ENCODE measurements around the gene BCL6B.
A peak's percentile ranks its signal among the peaks of the same experiment; 100 is the strongest.

The BCL6B gene

GRCh38 chr17:7010523-7010922 lies 12.3 kb upstream of the BCL6B start:
- DNase-seq (ENCODE audit: low spot score) = no peak

GRCh38 chr17:7011415-7011814 lies 11.4 kb upstream of the BCL6B start:
- DNase-seq (ENCODE audit: low spot score) = no peak

- no peak for DNase-seq (ENCODE audit: low spot score)
Observed at GRCh38 chr17:7011942-7012254, 11.0 kb upstream of the BCL6B start.

- peak; percentile 97 for DNase-seq (ENCODE audit: low spot score)
Observed at GRCh38 chr17:7014261-7014994, 8.4 kb upstream of the BCL6B start.

GRCh38 chr17:7014995-7015958 lies 7.6 kb upstream of the BCL6B start:
- peak; percentile 29 for DNase-seq (ENCODE audit: low spot score)

- no peak for DNase-seq (ENCODE audit: low spot score)
Observed at GRCh38 chr17:7016418-7016817, 6.4 kb upstream of the BCL6B start.

GRCh38 chr17:7016886-7017826 lies 5.7 kb upstream of the BCL6B start:
- no peak for DNase-seq (ENCODE audit: low spot score)

GRCh38 chr17:7017827-7018200 lies 5.0 kb upstream of the BCL6B start:
- DNase-seq (ENCODE audit: low spot score) = no peak

GRCh38 chr17:7018331-7018964 lies 4.4 kb upstream of the BCL6B start:
- DNase-seq (ENCODE audit: low spot score) = peak; percentile 29

- no peak for DNase-seq (ENCODE audit: low spot score)
Observed at GRCh38 chr17:7019367-7019766, 3.5 kb upstream of the BCL6B start.

GRCh38 chr17:7019839-7020519 lies 2.9 kb upstream of the BCL6B start:
- peak; percentile 66 for DNase-seq (ENCODE audit: low spot score)

- DNase-seq (ENCODE audit: low spot score) = peak; percentile 25
Observed at GRCh38 chr17:7020894-7021664, 1.8 kb upstream of the BCL6B start.

- DNase-seq (ENCODE audit: low spot score) = peak; percentile 70
Observed at GRCh38 chr17:7021993-7022778, 664 bp upstream of the BCL6B start.

- DNase-seq (ENCODE audit: low spot score) = no peak
Observed at GRCh38 chr17:7023576-7024401, 939 bp downstream of the BCL6B start.

GRCh38 chr17:7024402-7024785 lies 1.5 kb downstream of the BCL6B start:
- no peak for DNase-seq (ENCODE audit: low spot score)

GRCh38 chr17:7025245-7025644 lies 2.4 kb downstream of the BCL6B start:
- DNase-seq (ENCODE audit: low spot score) = no peak

- DNase-seq (ENCODE audit: low spot score) = no peak
Observed at GRCh38 chr17:7026471-7027115, 3.7 kb downstream of the BCL6B start.

GRCh38 chr17:7027335-7027734 lies 4.5 kb downstream of the BCL6B start:
- DNase-seq (ENCODE audit: low spot score) = no peak

Measured in cerebellar cortex (tissue), 1 donor.